Breast epithelium (tissue), 4 donors: ENCODE measurements around the gene CFLAR. TPM values are rescaled to one million over a fixed set of nuclear protein-coding genes. Genes with fewer than 3 reads are reported as not detected.
A peak's percentile ranks its signal among the peaks of the same experiment; 100 is the strongest.

Source experiments
- DNase-seq, 2 donors: peaks; one replicate each; pipeline ENCODE4 v3.0.0-alpha.2; 2019; ENCODE audit warnings: low spot score in 2 of 2
- H3K27ac ChIP-seq, 2 donors: fragments of 200-600 bp; sonication (generic) in 1 of 2; one replicate each; pipeline ENCODE4 v1.5.1; 2016 to 2019; ENCODE audit warnings: mild to moderate bottlenecking in 1 of 2
- H3K27me3 ChIP-seq, 2 donors: fragments of 200-600 bp; sonication (generic) in 1 of 2; one replicate each; pipeline versions ENCODE4 v1.5.1 to v1.6.0; 2017 to 2019; ENCODE audit warnings: control low read depth in 1 of 2, mild to moderate bottlenecking in 1 of 2
- H3K36me3 ChIP-seq: fragments of 200-600 bp; one replicate; pipeline ENCODE4 v1.5.1; 2019
- H3K4me1 ChIP-seq, 2 donors: fragments of 200-600 bp; sonication (generic); one replicate each; pipeline ENCODE4 v1.5.1; 2016 to 2019; ENCODE audit warnings: control low read depth in 1 of 2
- H3K4me3 ChIP-seq, 3 donors: fragments of 200-600 bp; sonication (generic); 1 replicate in 2 of 3; 2 replicates in 1 of 3; pipeline ENCODE4 v1.5.1; 2016 to 2019; ENCODE audit warnings: mild to moderate bottlenecking in 3 of 3, moderate library complexity in 2 of 3
- H3K9me3 ChIP-seq, 2 donors: fragments of 200-600 bp; sonication (generic) in 1 of 2; one replicate each; pipeline ENCODE4 v1.5.1; 2016 to 2019; ENCODE audit warnings: control low read depth in 1 of 2
- POLR2A ChIP-seq: fragments of 450-650 bp; IDR thresholded peaks from one replicate; pipeline ENCODE4 v1.6.1; 2016; ENCODE audit warnings: antibody characterized with exemption, mild to moderate bottlenecking, moderate library complexity
- POLR2AphosphoS5 ChIP-seq, 3 donors: sonication (generic); formaldehyde crosslinking; IDR thresholded peaks; one replicate each; pipeline ENCODE4 v1.6.1; 2017; ENCODE audit warnings: antibody characterized with exemption in 3 of 3
- intact Hi-C: fragments of 100-400 bp; cut with DNase I; formaldehyde crosslinking; loops from one replicate; pipeline ENCODE4 v1.15.1; 2023; ENCODE audit warnings: low total_unique reads
- total RNA-seq, 3 donors: library from RNA; depleted of rRNA; stranded (reverse); fragments of >200 nt; gene quantifications; one replicate each; pipeline ENCODE4 v1.1.0, GENCODE V29; 2016
- TF ChIP-seq, protein P1 (sequence below), 3 donors: fragments of 450-650 bp; IDR thresholded peaks; one replicate each; pipeline ENCODE4 v1.5.1; 2016 to 2017; ENCODE audit warnings: antibody characterized with exemption in 3 of 3, mild to moderate bottlenecking in 3 of 3, moderate library complexity in 3 of 3

CFLAR gene
- total RNA-seq, 3 donors from 2014 or later = 180 to 322 (median 207) TPM

DNA sequence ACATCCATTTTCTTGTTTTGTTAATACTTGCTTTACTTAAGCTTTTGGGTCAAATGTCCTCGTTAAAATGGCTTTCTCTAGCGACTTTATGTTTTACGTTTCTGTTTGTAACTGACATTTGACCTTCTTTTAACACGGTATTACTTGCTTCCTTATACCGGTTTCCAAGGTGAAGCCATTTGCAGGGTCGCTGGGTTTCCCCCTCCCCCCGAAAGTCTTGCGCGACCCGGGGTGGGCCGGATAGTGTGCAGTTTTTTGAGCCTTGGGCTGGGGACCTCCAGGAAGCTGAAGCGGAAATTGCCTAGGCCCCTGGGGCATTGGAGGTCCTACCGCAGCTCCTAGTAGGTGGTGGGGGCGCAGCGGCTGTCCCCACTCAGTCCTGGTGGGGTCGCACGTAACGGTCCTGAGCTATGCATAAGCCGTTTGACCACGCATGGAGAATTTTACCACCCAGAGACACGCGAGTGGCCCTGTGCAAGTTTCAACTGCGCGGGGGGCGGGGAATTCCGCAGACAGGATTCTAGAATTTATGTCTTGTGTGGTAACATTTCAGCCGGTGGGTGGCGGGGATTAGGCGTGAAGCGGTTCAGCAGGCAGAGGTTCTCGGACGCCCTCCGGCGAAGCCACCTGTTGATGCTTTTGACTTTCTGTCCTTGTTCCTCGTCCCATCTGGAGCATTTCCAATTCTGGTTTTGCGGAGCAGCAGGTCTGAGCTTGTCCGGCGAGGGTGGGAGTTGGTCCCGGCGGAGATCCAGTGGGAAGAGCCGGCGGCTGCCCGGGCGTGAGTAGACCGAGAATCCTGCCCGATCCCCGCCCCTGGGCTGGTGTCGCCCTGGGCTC, 2.4 kb downstream of the CFLAR start:
- DNase-seq = peak; percentile 91 to 96
- H3K4me1 ChIP-seq = peaks cover 0 to 12% of the 10 kb centered on the region in 2 donors

DNA sequence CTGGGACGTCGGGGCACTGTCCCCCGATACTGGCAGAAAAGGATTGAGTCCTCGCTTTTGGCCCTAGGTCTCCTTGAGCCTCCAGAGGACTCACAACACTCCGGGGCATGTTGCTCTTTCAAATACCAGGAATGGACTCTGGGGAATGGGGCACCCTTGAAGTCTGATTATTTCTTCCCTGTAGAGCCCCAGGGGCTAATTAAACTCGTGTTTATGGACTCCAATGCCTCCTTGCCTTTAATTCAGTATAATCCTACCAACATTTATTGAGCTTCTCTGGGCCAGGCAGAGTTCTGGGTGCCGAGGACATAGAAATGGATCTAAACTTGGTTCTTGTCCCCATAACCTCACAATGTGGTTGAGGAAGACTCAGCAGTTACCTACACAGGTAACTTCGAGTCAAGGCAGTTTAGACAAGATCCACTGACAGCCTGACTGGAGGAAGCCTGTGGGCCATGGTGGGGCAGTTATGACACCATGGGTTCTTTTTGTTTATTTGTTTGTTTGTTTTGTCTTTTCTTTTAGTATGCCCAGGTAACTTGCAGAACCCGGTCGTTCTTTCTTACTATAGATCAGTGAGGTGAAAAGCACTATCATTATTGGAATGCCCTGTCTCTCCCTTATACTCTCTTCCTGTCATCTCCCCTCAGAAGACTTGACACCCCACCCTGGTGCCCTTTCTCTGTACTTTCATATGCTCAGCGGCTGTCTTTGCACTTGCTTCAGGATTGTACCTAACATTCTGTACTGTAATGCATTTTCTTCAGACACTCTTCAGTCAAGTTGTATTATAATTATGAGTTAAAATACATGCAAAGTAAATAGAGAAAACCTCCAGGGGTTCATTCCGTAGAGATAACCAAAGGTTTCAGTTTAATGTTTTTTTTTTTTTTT, 3.2 kb downstream of the CFLAR start:
- intact Hi-C loops = no loop called here
- H3K27me3 ChIP-seq = no peaks in the 10 kb centered on the region
- peak overlapping the region; percentile 97 for H3K27ac ChIP-seq
- no peaks in the 10 kb centered on the region for H3K36me3 ChIP-seq
- no peaks in the 10 kb centered on the region for H3K9me3 ChIP-seq
- peaks cover 0 to 14% of the 10 kb centered on the region in 2 donors for H3K4me1 ChIP-seq
- peak overlapping the region; percentile 64 to 97 (median 73) for H3K4me3 ChIP-seq
- DNase-seq = no peak
- TF ChIP-seq POLR2AphosphoS5 (IDR thresholded peaks at IDR 0.05) = peak in 1 of 3 donors; percentile 29
- TF ChIP-seq, protein P1, sequence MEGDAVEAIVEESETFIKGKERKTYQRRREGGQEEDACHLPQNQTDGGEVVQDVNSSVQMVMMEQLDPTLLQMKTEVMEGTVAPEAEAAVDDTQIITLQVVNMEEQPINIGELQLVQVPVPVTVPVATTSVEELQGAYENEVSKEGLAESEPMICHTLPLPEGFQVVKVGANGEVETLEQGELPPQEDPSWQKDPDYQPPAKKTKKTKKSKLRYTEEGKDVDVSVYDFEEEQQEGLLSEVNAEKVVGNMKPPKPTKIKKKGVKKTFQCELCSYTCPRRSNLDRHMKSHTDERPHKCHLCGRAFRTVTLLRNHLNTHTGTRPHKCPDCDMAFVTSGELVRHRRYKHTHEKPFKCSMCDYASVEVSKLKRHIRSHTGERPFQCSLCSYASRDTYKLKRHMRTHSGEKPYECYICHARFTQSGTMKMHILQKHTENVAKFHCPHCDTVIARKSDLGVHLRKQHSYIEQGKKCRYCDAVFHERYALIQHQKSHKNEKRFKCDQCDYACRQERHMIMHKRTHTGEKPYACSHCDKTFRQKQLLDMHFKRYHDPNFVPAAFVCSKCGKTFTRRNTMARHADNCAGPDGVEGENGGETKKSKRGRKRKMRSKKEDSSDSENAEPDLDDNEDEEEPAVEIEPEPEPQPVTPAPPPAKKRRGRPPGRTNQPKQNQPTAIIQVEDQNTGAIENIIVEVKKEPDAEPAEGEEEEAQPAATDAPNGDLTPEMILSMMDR (IDR thresholded peaks at IDR 0.05) = no peak

More for the DNA sequence above, 2.4 kb downstream of the CFLAR start:
- H3K27ac ChIP-seq = peak overlapping the region; percentile 97
- peak overlapping the region; percentile 64 to 97 (median 73) for H3K4me3 ChIP-seq
- intact Hi-C loops = no loop called here
- no peak for TF ChIP-seq POLR2A
- peak; percentile 59 to 75 (median 73) for TF ChIP-seq POLR2AphosphoS5 (IDR thresholded peaks at IDR 0.05)
- TF ChIP-seq, protein P1 (IDR thresholded peaks at IDR 0.05) = peak; percentile 52 to 75 (median 54)
- H3K9me3 ChIP-seq = no peaks in the 10 kb centered on the region
- no peaks in the 10 kb centered on the region for H3K36me3 ChIP-seq
- H3K27me3 ChIP-seq = no peaks in the 10 kb centered on the region

DNA sequence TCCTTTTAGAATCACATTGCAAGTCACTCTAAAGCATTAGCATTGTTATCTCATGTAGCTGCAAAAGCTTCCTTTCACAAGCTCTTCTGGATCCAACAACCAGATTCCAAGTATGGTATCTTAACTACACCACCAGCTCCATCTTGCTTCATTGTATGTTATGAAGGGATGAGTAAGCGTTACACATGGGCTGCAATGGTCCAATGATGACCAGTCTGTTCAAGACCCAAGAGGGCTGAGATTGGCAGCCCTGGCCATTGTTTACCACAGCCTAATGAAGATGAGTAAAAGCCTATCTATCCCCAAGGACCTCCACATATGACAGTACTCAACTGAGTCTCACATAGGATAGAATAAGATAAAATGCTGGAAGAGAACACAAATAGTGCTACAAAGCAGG, 6.3 kb downstream of the CFLAR start:
- H3K27ac ChIP-seq = peak overlapping the region; percentile 88 to 91
- intact Hi-C loops = no loop called here
- no peaks in the 10 kb centered on the region for H3K27me3 ChIP-seq
- DNase-seq = no peak
- H3K9me3 ChIP-seq = no peaks in the 10 kb centered on the region
- peak overlapping the region in 1 of 3 donors; percentile 47 for H3K4me3 ChIP-seq
- H3K36me3 ChIP-seq = no peaks in the 10 kb centered on the region
- peaks cover 6 to 43% of the 10 kb centered on the region in 2 donors for H3K4me1 ChIP-seq
- TF ChIP-seq POLR2A = no peak
- TF ChIP-seq, protein P1 (IDR thresholded peaks at IDR 0.05) = no peak
- no peak for TF ChIP-seq POLR2AphosphoS5 (IDR thresholded peaks at IDR 0.05)

DNA sequence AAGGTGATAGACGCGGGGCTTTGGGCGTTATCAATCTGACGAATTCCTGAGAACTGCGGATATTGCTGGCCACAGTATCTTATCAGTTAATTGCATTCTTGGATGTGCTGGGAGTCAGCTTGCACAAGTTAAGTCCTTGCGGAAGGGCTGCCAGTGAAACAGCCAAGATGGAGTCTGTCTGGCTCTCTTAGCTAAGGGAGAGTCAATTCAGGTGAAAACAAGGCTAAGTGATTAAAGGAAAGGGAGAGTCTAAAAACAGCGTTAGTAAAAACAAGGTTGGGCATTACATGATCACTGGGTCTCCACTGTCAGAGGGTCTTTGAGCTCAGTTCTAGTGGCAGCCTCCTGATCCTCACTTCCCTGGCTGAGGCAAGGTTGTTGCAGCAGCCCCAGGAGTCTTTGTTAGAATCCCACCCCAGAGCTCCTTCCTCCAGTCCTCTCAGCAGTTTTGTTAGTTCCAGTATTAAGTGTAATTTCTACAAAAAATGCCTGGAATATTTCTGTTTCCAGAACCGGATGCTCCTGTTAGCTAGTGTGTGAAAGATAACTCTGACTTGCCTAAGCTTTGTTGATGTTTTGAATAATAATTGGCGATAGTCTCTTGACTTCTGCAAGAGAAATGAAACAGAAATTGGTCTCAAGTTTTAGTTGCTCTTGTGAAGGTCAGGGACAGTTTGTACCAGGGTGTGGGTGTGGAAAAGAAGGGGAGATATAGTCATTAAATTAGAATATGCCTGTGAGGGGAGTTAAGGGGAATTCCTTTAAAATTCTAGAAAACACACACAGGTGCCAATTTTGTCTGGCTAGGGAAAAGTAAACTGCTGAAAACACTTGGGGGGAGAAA, 10.6 kb downstream of the CFLAR start:
- Histone ChIP-seq H3K4me1 (peaks cover 6 to 63% of the 10 kb centered on the region in 2 donors), H3K9me3 (no peaks in the 10 kb centered on the region), H3K4me3 (peak overlapping the region; percentile 7 to 49 (median 7)), H3K27me3 (no peaks in the 10 kb centered on the region), H3K27ac (peak overlapping the region; percentile 88 to 91), H3K36me3 (no peaks in the 10 kb centered on the region)
- no peak for DNase-seq
- intact Hi-C loops = no loop called here
- TF ChIP-seq POLR2AphosphoS5 (IDR thresholded peaks at IDR 0.05) = peak in 1 of 3 donors; percentile 44
- no peak for TF ChIP-seq POLR2A

GRCh38 chr2:201127152-201127511, 11.2 kb downstream of the CFLAR start:
- peak overlapping the region; percentile 88 to 91 for H3K27ac ChIP-seq
- no peaks in the 10 kb centered on the region for H3K36me3 ChIP-seq
- peak overlapping the region; percentile 7 to 49 (median 7) for H3K4me3 ChIP-seq
- H3K4me1 ChIP-seq = peaks cover 6 to 69% of the 10 kb centered on the region in 2 donors
- DNase-seq = no peak
- TF ChIP-seq POLR2A (no peak), POLR2AphosphoS5 (IDR thresholded peaks at IDR 0.05) (no peak)
- TF ChIP-seq, protein P1 (IDR thresholded peaks at IDR 0.05) = no peak
- H3K9me3 ChIP-seq = no peaks in the 10 kb centered on the region
- intact Hi-C loops = no loop called here
- no peaks in the 10 kb centered on the region for H3K27me3 ChIP-seq
